Sciatic nerve (tissue), 2 donors: Measurements from ENCODE around the gene SDF4. TPM values are rescaled to one million over a fixed set of nuclear protein-coding genes. Genes with fewer than 3 reads are reported as not detected.

Experiments
- ATAC-seq: fragments of 200-7000 bp; cut with Tn5 transposase; one replicate; pipeline ENCODE4 v1.9.1; 2020; ENCODE audit warnings: mild to moderate bottlenecking, moderate library complexity
- DNase-seq: peaks from one replicate; pipeline ENCODE4 v3.0.0-alpha.2; 2020; ENCODE audit warnings: low spot score
- intact Hi-C: fragments of 100-400 bp; cut with DNase I; formaldehyde crosslinking; loops from one replicate; pipeline ENCODE4 v1.14.2; 2022
- total RNA-seq: library from RNA; stranded (reverse); fragmentation: NEBNext Ultra II Directional; extraction: Animal tissue kit (Norgen Biotek cat#: 25700); gene quantifications from one replicate; pipeline ENCODE4 v1.2.1, GENCODE V29; 2021
- donor health status: DM: no; HTN: no; CAD: no.
- donor health status: DM: no; HTN: no; CAD: no.

SDF4 gene
- total RNA-seq, 1 donor from 2014 or later = 94.9 TPM

DNA sequence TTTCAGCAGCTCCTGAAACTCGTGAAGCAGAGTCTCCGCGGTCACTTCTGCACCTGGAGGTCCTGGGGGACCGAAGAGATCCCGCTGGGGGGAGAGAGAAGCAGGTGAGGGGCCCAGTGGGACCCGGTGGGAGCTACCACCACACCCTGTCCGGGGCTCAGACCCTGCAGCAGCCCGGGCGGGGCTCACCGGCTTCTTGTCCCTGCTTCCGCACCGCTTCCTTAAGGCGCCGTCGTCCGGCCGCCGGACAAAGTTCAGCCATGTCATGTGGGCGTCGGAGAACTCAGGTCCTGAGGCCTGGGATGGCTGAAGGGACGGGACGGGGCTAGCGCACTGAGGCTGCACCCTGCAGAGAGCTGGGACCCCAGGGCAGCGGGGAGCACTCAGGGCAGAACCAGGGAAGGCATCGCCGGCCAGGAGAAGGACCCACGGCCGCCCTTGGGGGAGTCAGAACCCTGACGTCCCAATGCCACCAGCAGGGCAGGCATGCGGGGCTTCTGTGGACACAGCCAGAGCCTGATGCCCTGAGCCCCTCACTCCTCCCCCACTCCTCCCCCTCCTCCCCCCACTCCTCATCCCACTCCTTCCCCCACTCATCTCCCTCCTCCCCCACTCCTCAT is 12.5 kb upstream of the SDF4 start:
- DNase-seq (no peak), ATAC-seq (peak; percentile 15)
- intact Hi-C loops = no loop called here

DNA sequence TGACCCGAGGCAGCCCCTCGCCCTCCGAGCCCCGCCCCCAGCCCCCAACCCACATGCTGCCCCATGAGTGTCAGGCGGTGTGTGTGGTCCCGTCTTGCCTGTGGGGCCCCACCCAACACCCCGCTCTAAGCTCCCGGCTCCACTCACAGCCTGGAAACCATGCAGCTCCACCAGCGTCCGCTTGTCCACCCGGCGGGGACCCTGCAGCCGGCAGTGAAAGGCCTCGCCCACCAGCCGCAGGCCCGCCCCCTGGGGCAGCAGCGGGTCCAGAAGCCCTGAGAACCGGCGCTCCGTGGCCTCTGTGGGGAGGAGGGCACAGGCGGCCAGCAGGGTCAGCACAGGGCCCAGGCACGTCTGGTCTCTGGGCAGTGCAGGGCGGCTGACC is 12.0 kb upstream of the SDF4 start:
- intact Hi-C loops = no loop called here
- ATAC-seq (no peak), DNase-seq (no peak)

DNA sequence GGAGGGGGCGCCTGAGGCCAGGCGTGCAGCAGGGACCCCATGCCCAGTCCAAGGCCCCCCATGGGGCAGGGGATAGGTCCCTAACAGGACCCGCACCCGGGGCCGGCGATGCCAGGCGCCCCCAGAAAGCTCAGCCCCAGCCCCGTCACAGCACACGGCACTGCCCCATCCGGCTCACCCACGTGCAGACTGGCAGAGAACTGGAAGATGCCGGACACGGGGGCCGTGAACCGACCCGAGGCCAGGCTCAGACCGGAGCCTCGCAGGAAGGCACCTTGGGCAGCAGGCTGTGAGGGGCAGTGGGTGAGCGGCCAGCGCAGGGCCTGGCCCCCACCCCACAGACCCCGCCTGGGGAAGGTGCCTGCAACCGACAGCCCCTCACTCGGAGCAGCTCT is 11.5 kb upstream of the SDF4 start:
- no peak for DNase-seq
- intact Hi-C loops = no loop called here
- no peak for ATAC-seq

DNA sequence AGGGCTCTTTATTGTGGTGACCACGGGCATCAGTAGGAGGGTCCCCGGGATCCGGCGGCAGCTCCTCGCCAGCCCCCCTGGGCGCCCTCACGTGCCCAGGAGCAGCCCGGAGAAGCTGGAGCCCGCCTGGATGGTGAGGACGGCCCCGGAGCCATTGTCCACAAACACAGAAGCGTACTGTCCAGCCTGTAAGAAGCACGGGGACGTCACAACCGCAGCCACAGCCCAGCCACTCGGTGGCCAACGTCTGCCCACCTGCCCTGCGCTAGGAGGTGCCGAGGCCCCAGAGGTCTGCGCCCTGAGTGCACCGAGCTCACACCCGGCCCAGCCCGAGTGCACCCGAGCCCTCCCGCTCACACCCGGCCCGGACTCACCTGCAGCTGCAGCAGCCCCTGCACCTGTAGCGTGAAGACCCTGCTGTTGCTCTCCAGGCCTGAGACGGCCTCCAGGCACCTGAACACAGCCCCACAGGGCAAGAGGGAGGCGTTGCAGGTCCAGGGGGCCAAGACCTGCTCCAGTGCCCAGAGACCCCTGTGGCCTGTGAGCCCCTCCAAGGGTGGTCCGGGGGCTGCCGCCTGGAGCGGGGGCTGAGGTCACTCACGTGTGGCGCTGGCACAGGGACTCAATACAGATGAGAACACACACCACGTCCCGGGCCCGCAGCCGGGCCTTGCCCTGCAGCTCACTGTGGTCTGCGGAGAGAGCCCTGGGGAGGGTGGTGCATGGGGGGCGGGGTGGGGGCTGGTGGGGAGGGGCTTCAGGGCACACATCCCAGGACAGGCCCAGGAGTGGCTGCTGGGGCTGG is 10.9 kb upstream of the SDF4 start:
- ATAC-seq (no peak), DNase-seq (no peak)
- intact Hi-C loops = no loop called here

DNA sequence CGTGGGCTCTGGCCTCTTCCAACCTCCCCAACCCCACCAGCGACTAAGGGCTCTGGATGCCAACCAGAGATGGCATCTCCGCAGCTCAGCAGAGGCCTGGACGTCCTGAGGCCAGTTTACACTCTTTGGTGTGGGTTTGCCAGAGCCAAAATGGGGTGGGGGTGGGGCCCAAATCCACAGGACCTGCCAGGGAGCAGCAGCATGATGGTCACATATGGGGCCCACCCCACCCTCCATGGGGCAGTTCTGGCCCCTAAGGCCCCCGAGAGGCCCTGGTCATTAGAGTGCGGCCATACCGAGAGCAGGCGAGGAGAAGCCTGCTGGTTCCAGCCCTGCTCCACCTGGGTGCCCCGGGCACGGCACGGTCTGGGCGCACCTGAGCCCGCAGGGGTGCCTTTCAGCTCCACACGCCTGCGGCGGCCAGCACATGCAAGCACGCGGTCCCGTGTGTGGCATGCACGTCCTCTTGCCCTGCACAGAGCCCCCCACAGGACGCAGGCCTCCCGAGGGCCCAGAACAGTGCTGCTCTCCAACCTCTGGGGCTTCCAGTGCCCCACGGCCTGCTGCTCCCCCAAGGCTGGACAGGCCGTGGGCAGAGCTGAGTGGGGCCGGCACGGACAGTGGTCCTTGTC is 9.9 kb upstream of the SDF4 start:
- ATAC-seq (no peak), DNase-seq (no peak)
- intact Hi-C loops = no loop called here

DNA sequence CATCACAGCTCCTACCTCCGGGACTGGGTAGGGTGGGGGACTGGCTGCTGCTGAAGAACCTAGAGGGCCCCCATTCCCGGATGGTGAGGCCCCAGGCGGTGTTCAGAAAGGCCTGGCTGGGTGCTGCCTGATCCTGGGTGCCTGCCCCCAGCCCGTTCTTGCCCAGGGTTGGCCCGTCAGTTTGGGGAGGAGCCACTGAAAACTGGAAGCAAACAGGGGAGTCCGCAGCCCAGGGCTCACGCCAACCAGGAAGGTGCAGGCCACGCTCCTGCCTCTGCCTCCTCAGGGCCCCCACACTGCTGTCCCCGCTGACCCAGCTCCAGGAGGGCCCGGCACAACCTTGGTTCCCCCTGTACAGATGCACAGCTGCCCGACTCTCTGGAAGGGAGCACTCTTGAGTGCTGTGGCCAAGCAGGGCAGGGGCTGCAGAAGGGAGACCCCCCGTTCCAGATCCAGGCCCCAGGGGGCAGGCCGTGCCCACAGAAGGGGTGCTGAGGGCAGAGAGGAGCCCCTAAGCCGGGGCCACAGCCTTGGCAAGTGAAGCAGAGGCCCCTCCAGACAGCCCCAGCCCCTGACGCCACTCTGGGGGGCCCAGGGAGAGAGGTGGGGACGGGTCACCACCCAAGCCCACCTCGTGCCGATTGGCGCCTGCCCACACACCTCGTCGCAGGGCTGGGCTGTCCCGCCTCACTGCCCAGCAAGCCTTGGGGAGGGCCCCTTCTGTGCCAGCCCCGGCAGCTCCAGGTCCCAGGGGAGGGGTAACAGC is 9.2 kb upstream of the SDF4 start:
- intact Hi-C loops = no loop called here
- ATAC-seq (no peak), DNase-seq (no peak)

DNA sequence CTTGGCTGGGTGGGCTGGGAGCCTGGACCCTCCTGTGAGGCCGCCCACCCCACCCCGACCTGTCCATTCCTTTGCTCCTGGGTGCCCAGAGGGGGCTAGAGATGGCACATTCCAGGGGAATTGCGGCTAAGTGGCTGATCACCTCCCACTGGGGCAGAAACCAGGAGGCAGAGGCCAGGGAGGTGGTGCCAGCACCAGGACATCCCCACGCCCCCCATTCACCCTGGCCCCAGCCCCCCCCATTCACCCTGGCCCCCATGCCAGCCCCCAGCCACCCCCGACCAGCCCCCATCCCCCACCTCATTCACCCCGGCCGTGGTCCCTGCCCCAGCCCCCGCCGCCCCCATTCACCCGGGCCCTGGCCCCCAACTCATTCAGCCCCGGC is 8.5 kb upstream of the SDF4 start:
- intact Hi-C loops = no loop called here
- no peak for ATAC-seq
- no peak for DNase-seq

DNA sequence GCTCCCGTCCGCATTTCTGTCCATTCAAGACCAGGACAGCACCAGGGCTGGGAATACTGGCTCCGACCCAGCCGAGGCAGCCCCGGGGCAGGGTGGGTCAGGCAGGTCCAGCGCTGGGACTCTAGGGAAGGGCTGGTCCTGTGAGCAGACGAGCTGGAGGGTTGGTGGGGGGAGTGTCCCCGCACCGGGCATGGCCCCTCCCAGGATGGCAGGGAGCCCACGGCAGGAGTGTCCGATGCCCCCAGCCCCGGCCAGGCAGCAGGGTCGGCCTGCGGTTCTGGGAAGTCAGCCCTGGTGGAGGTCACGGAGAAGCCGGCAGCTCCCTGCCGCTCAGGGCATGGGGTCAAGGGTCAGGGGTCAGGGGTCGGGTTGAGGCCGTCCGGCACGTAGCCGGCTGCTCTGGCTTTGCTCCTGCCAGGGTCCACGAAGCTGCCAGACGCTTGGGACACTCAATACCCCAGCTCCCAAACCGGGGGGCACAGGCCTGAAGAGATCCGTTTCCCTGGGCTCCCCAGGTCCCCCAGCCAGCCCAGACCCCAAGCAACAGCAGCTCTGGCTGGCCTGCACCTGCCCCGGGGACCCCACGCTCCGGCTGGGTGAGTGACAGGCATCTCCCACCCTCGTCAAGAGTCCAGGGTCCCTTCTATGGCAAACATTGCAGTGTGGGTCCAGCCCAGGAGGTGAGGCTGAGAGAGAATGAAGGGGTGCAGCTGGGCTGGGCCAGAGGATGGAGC is 8.0 kb upstream of the SDF4 start:
- ATAC-seq (no peak), DNase-seq (no peak)
- intact Hi-C loops = no loop called here

DNA sequence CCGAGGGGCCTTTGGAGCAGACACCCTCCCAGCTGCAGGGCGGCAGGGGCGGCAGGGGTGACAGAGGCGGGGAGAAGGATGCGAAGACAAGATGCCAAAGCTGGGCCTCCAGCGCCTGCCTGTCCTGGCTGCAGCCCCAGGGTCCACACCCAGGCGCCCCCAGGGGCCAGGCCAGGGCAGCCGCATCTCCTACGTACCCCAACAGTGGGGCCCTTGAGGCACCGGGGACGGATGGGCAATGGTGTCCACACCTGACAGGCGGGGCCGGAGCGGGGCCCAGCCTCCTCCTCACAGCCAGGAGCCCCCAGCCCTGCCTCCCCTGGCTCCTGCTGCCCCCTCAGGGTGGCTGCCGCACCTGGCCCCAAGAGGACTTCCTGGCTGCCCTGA is 7.4 kb upstream of the SDF4 start:
- ATAC-seq (no peak), DNase-seq (no peak)
- intact Hi-C loops = no loop called here

DNA sequence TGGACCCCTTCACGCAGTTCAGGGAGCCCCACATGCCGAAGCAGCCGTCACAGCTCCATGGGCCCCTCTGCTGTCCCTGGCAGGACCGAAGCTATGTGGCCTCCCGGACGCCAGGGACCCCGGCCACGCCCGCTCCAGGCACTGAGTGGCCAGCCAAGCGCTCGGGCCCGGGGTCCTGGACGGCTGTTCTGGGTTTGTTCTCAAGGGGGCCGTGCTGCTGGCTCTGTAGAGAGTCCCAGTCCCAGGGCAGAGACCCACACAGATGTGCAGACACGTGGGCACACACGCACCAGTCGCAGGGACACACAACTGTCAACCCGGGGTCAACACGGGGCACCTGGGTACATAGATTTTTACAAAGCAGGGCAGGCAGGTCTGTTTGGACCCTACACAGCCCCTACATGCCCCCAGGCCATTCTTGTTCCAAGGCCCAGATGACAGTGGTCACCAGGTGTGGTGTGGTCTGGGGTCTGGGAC is 6.9 kb upstream of the SDF4 start:
- intact Hi-C loops = no loop called here
- ATAC-seq (no peak), DNase-seq (no peak)

DNA sequence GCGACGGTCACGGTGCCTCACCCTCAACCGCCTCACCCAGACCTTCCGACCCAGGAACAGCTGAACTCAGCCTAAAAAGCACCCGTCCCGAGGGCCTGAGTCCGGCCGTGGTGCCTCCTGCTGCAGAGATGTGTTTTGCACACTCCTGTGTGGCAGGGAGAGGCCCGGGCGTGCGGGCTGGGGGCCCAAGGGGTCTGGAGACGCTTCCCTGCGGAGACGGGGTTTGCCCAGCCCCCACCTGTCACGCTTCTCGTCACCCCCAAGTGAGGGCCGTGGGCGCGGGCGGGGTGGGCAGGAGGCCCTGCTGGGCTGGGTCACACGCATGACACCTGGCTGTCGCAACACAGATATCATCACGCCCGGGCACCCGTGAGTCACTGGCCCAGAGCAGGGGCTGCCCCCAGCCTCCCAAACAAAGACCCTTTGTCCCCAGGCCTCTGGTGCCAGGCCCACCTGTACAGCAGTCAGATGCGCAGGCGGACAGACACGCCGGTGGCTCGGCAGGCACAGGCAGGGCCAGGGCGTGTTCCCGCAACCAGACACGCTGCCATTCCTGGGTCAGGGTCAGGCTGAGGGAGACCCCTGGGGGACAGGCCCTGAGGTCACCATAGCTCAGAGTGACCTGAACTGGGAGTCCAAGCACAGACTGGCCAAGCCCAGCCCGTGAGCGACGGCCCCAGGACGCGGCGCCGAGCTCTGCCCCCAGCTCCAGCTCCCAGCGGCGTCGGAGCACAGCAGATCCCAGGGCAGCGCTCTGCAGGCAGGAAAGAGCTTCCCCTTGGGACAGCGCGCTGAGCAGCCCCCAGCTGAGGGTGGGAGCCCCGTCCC is 6.3 kb upstream of the SDF4 start:
- no peak for ATAC-seq
- intact Hi-C loops = no loop called here
- no peak for DNase-seq

DNA sequence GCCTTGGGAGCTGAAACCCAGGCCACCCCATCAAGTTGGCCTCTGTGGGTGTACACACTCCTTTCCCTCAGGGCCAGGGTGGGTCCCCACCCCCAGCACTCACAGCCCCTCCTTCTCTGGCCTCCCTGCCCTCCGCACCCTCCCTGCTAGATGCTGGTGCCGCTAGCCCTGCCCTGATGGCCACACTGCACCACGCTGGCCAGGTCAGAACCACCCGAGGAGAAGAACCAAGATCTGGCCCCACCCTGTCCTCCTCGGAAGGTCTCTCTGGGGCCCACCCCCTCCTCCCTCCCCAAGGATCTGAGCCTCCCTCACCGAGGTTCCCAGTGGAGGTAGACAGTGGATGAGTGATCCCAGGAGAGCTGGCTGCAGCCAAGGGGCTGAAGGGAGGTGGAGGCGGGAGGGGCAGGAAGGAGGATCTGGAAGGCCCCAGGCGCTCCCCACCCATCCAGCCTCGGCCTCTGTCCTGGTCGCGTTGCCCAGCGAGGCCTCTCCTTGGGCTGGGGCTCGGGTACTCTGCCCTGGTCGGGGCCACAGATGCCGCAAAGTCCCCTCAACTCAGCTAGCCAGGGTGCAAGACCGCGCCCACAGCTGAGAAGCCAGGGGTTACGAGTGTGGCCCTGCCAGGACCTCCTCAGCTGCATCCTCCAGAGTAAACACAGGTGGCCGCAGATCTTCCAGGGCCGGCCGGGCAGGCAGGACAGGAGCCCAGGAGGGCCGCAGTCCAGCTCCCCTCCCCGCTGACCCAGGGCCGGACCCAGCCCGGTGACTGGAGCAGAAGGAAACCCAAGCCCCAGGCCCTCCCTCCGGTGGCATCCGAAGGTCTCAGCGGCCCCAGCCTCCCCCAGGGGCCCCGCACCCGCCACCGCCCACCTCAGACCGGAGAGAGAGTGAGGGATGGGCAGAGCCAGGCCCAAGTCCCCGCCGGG is 5.4 kb upstream of the SDF4 start:
- intact Hi-C loops = no loop called here
- DNase-seq (no peak), ATAC-seq (peak; percentile 5)

DNA sequence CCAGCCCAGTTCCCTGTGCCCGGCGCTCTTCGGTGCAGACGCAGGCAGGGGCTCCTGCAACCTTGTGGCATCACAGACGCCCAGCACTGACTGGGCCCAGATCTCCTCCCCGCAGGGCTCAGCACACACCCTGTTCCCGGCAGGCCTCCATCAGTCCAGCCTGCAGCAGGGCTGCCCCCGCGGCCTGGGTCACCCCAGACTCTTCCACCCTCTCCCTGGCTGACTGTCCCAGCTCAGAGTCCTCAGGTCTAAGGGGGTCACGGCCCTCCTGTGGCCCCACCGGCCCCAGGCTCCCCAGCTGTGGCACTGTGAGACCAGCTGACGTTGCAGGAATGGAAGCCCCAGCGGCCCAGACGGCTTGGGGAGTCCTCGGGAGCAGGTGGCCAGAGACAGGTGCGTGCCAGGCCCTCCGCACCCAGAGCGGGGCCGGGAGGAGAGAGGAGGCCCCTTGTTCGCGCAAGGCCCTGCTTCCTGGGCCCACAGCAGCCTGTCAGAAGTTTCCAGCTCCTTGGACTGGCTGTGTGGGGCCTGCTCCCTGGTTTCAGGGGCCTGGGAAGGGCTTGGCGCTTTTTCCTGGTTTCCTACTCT is 4.5 kb upstream of the SDF4 start:
- ATAC-seq (no peak), DNase-seq (no peak)
- intact Hi-C loops = no loop called here

DNA sequence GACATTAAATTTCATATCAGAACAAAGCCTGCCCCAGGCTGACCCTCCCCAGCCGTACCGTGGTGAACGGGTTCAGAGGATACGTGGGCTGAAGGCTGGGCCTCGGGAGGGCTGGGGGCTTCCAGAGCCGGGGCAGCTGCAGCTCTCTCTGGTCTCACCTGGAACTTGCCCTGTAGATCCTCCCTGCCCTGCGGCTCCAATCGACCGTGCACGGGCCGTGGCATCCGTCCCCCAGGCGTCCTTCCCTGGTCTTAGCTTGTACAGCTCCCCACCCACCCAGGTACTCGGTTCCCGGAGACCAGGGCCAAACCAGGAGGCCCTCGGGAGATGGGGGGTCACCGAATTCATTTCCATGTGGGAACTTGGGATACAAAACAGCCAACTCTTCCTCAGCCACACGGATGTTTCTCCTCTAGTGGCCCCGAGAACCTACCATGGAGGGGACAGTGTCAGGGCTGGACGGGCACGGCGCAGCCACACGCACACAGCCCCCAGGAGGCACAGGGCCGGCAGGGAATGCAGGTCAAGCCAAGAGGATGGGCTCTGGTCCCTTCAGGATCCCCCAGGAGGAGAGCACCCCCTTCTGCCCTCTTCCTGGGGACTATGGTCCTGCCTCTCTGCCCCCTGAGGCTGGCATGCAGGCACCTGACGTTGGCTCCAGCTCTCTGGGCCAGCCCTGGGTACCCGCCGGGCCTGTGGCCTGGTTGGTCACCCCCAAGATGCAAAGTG is 3.4 kb upstream of the SDF4 start:
- no peak for ATAC-seq
- DNase-seq = no peak
- intact Hi-C loops = no loop called here

DNA sequence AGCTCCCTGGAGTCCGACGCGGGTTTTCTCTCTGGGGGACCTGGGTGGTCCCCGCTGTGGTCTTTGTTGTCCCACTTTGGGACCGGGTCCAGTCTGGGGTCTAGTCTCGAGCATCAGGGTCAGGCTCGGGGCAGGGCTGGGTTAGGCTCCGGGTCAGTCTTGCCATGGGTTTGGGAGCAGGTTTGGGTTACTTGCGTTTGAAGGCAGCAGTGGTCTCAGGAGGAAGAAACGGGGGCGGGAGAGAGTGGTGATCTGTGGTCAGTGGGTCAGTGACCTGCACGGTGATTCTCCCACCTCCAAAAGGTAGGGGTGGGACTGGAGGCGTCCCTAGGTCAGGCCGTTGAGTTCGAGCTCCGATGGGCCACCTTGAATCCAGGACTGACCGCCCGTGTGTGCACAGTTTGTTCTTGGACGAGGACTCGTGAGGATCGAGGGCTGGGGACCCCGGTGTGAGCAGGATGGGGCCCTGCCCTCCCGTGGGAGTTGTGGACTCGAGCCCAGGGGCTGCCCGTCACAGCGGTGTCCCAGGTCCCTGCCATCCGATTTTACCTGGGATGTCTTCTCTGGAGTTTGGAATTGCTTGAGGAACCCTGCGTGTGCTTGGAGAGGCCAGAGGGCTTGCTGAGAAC is 2.5 kb upstream of the SDF4 start:
- intact Hi-C loops = no loop called here
- no peak for ATAC-seq
- no peak for DNase-seq

DNA sequence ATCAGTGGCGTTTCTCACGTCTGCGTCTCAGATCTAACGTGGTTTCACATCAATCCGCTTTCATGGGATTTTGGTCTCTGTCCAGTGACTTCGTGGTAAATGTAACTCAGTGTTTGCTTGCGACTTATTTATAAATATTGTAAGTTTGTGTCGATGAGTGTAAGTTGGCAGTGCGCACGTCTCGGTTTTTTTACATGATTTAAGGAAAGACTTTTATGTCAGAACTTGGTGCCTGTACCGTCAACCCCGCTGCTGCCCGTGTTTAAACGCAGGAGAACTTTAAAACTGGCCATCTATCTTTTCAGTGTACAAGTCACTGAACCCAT is 1.7 kb upstream of the SDF4 start:
- intact Hi-C loops = no loop called here
- DNase-seq = no peak
- no peak for ATAC-seq
